Measurements from ENCODE around the gene FGF22.
"Not testable (repeated sequence)": the region's sequence is repeated elsewhere in the genome, so short reads cannot be mapped to it uniquely, and the experiment has no call there.

DNA sequence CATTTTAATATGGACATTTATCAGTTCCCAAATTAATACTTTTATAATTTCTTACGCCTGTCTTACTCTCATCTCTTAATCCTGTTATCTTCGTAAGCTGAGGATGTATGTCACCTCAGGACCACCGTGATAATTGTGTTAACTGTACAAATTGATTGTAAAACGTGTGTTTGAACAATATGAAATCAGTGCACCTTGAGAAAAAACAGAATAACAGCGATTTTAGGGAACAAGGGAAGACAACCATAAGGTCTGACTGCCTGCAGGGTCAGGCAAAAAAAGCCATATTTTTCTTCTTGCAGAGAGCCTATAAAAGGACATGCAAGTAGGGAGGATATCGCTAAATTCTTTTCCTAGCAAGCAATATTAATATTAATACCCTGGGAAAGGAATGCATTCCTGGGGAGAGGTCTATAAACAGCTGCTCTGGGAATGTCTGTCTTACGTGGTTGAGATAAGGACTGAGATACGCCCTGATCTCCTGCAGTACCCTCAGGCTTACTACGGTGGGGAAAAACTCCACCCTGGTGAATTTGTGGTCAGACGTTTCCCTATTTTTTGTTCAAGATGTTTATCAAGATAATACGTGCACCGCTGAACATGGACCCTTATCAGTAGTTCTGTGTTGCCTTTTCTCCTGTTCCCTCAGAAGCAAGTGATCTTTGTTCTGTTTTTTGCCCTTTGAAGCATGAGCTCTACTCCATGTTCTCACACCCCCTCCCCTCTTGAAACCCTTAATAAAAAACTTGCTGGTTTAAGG lies 29.2 kb downstream of the FGF22 start:
- TF ChIP-seq, protein P1, sequence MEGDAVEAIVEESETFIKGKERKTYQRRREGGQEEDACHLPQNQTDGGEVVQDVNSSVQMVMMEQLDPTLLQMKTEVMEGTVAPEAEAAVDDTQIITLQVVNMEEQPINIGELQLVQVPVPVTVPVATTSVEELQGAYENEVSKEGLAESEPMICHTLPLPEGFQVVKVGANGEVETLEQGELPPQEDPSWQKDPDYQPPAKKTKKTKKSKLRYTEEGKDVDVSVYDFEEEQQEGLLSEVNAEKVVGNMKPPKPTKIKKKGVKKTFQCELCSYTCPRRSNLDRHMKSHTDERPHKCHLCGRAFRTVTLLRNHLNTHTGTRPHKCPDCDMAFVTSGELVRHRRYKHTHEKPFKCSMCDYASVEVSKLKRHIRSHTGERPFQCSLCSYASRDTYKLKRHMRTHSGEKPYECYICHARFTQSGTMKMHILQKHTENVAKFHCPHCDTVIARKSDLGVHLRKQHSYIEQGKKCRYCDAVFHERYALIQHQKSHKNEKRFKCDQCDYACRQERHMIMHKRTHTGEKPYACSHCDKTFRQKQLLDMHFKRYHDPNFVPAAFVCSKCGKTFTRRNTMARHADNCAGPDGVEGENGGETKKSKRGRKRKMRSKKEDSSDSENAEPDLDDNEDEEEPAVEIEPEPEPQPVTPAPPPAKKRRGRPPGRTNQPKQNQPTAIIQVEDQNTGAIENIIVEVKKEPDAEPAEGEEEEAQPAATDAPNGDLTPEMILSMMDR (IDR thresholded peaks at IDR 0.05) = not testable (repeated sequence)
- not testable (repeated sequence) for TF ChIP-seq POLR2A (IDR thresholded peaks at IDR 0.05)
